SK-N-SH (cell line): ENCODE measurements around the gene SNX6. TPM values are rescaled to one million over a fixed set of nuclear protein-coding genes. Genes with fewer than 3 reads are reported as not detected.

Experiments used
- CTCF ChIA-PET: fragments of 300-600, 350-600 bp; formaldehyde crosslinking; extraction: SDS; loops from one replicate; lab custom pipeline; 2021; lab: Yijun Ruan, JAX
- POLR2A ChIA-PET: fragments of 350-600 bp; sonication (Branson Sonifier 250); formaldehyde crosslinking; extraction: SDS; loops from one replicate; lab custom pipeline; 2020; ENCODE audit warnings: antibody characterized with exemption, inconsistent platforms; lab: Yijun Ruan, JAX
- DNase-seq: peaks from one replicate; pipeline ENCODE4 v3.0.0; 2012
- H2AFZ ChIP-seq: fragments of 200-600 bp; sonication (generic); 2 replicates; pipeline ENCODE4 v1.8.1; 2016; ENCODE audit warnings: antibody characterized with exemption, mild to moderate bottlenecking, low read depth
- H3F3A ChIP-seq: fragments of 200-600 bp; sonication (generic); replicated peaks from 2 replicates; pipeline ENCODE3; 2016; ENCODE audit warnings: antibody characterized with exemption, mild to moderate bottlenecking; ENCODE audit not compliant: insufficient read depth
- H3K27ac ChIP-seq, 2 experiments: fragments of 200-500 bp in 1 of 2; fragments of 200-600 bp in 1 of 2; sonication (Bioruptor generic) in 1 of 2; sonication (generic), shearing (Covaris generic) in 1 of 2; 2 replicates each; pipeline versions ENCODE4 v1.5.1 to v1.6.1; 2014 to 2016; ENCODE audit warnings: low read depth in 2 of 2, inconsistent platforms in 1 of 2, low read length in 1 of 2, mild to moderate bottlenecking in 1 of 2, mixed read lengths in 1 of 2
- H3K27me3 ChIP-seq: fragments of 200-600 bp; sonication (generic), shearing (Covaris generic); 2 replicates; pipeline ENCODE4 v1.6.1; 2016; ENCODE audit warnings: mixed run types; ENCODE audit not compliant: insufficient read depth
- H3K36me3 ChIP-seq, 2 experiments: fragments of 200-500 bp in 1 of 2; fragments of 200-600 bp in 1 of 2; sonication (Bioruptor generic) in 1 of 2; sonication (generic) in 1 of 2; replicated peaks in 1 of 2; 2 replicates each; pipeline versions ENCODE3 to v1.5.1; 2014 to 2016; ENCODE audit warnings: low read length in 1 of 2, mild to moderate bottlenecking in 1 of 2; ENCODE audit not compliant: insufficient read depth in 2 of 2, control insufficient read depth in 1 of 2
- H3K4me1 ChIP-seq, 2 experiments: fragments of 200-500 bp in 1 of 2; fragments of 200-600 bp in 1 of 2; sonication (Bioruptor generic) in 1 of 2; sonication (generic), shearing (Covaris generic) in 1 of 2; 2 replicates each; pipeline versions ENCODE4 v1.5.1 to v1.6.1; 2014 to 2016; ENCODE audit warnings: low read depth in 1 of 2, low read length in 1 of 2, mixed run types in 1 of 2; ENCODE audit not compliant: insufficient read depth in 2 of 2, control insufficient read depth in 1 of 2
- H3K4me2 ChIP-seq: fragments of 200-600 bp; sonication (generic), shearing (Covaris generic); 2 replicates; pipeline ENCODE4 v1.6.1; 2017; ENCODE audit warnings: mixed run types
- H3K4me3 ChIP-seq, 2 experiments: fragments of 200-500 bp in 1 of 2; fragments of 200-600 bp in 1 of 2; sonication (Bioruptor generic) in 1 of 2; sonication (generic), shearing (Covaris generic) in 1 of 2; 2 replicates each; pipeline versions ENCODE4 v1.5.1 to v1.8.1; 2014 to 2016; ENCODE audit warnings: low read depth in 2 of 2, inconsistent platforms in 1 of 2, low read length in 1 of 2, mild to moderate bottlenecking in 1 of 2, mixed read lengths in 1 of 2, moderate library complexity in 1 of 2
- H3K79me2 ChIP-seq: fragments of 200-600 bp; sonication (generic); 2 replicates; pipeline ENCODE4 v1.8.1; 2017; ENCODE audit warnings: mild to moderate bottlenecking; ENCODE audit not compliant: insufficient read depth
- H3K9ac ChIP-seq: fragments of 200-600 bp; sonication (generic); 2 replicates; pipeline ENCODE4 v1.6.1; 2017; ENCODE audit warnings: mixed run types
- H3K9me2 ChIP-seq: fragments of 200-600 bp; sonication (generic); 2 replicates; pipeline ENCODE4 v1.6.1; 2017; ENCODE audit warnings: mixed run types
- H3K9me3 ChIP-seq: fragments of 200-600 bp; sonication (generic); 2 replicates; pipeline ENCODE4 v1.6.1; 2017; ENCODE audit warnings: mixed run types, mild to moderate bottlenecking, moderate library complexity
- H4K20me1 ChIP-seq: fragments of 200-600 bp; sonication (generic); 2 replicates; pipeline ENCODE4 v1.6.1; 2017; ENCODE audit warnings: mild to moderate bottlenecking, mixed run types; ENCODE audit not compliant: insufficient read depth
- ELF1 ChIP-seq: IDR thresholded peaks from 2 replicates; pipeline ENCODE4 v1.4.0; 2012
- EP300 ChIP-seq, 2 experiments: IDR thresholded peaks; 2 replicates each; pipeline versions ENCODE4 v1.4.0 to v1.6.1; 2012; ENCODE audit warnings: borderline replicate concordance in 1 of 2, low read depth in 1 of 2, low read length in 1 of 2
- EZH2phosphoT487 ChIP-seq: fragments of 200-600 bp; sonication (generic); IDR thresholded peaks from 2 replicates; pipeline ENCODE4 v1.6.1; 2017; ENCODE audit warnings: low read depth, mixed run types, mild to moderate bottlenecking, antibody characterized with exemption, moderate library complexity, borderline replicate concordance
- FOSL2 ChIP-seq: IDR thresholded peaks from 2 replicates; pipeline ENCODE4 v1.4.0; 2012; ENCODE audit warnings: low read depth, mild to moderate bottlenecking, moderate library complexity, borderline replicate concordance
- GABPA ChIP-seq: IDR thresholded peaks from 2 replicates; pipeline ENCODE4 v1.4.0; 2012; ENCODE audit warnings: low read depth, mild to moderate bottlenecking
- GATA2 ChIP-seq: sonication (generic); formaldehyde crosslinking; IDR thresholded peaks from 2 replicates; pipeline ENCODE4 v1.5.0; 2020; ENCODE audit warnings: mild to moderate bottlenecking, missing genetic modification reagents
- JUND ChIP-seq: IDR thresholded peaks from 2 replicates; pipeline ENCODE4 v1.4.0; 2012
- MAX ChIP-seq: IDR thresholded peaks from 2 replicates; pipeline ENCODE4 v1.4.0; 2012; ENCODE audit warnings: low read depth
- MEF2A ChIP-seq: IDR thresholded peaks from 2 replicates; pipeline ENCODE4 v1.4.0; 2012; ENCODE audit warnings: low read depth, borderline replicate concordance
- NFIC ChIP-seq: IDR thresholded peaks from 2 replicates; pipeline ENCODE4 v1.4.0; 2012; ENCODE audit warnings: borderline replicate concordance
- POLR2AphosphoS5 ChIP-seq: IDR thresholded peaks from 2 replicates; pipeline ENCODE4 v1.6.1; 2012; ENCODE audit warnings: low read depth, low read length
- REST ChIP-seq: IDR thresholded peaks from 2 replicates; pipeline ENCODE4 v1.6.1; 2012; ENCODE audit warnings: mild to moderate bottlenecking, low read depth, low read length, moderate library complexity
- RFX5 ChIP-seq: IDR thresholded peaks from 2 replicates; pipeline ENCODE4 v1.6.1; 2012; ENCODE audit warnings: mild to moderate bottlenecking, improper control_type of control experiment, low read length
- SIN3A ChIP-seq: IDR thresholded peaks from 2 replicates; pipeline ENCODE4 v1.6.1; 2012; ENCODE audit warnings: low read depth, mild to moderate bottlenecking, low read length, moderate library complexity, borderline replicate concordance
- TCF12 ChIP-seq: IDR thresholded peaks from 2 replicates; pipeline ENCODE4 v1.4.0; 2012
- TEAD4 ChIP-seq: IDR thresholded peaks from 2 replicates; pipeline ENCODE4 v1.4.0; 2012; ENCODE audit warnings: mild to moderate bottlenecking, borderline replicate concordance; ENCODE audit not compliant: insufficient read depth
- USF1 ChIP-seq: IDR thresholded peaks from 2 replicates; pipeline ENCODE4 v1.4.0; 2012; ENCODE audit warnings: low read depth, borderline replicate concordance
- YY1 ChIP-seq: IDR thresholded peaks from 2 replicates; pipeline ENCODE4 v1.4.0; 2012; ENCODE audit warnings: low read depth, mild to moderate bottlenecking
- ZBTB33 ChIP-seq: IDR thresholded peaks from 2 replicates; pipeline ENCODE4 v1.4.0; 2012; ENCODE audit warnings: low read depth, borderline replicate concordance
- WGBS: methylation state at CpG from one replicate; pipeline ENCODE4 v1.1.6; 2017; ENCODE audit warnings: low lambda C conversion rate; 5-methylcytosine and 5-hydroxymethylcytosine counted together
- polyA plus RNA-seq, 3 experiments: library from polyadenylated mRNA; depleted of rRNA; stranded (reverse); fragments of >200 nt; gene quantifications; 2 replicates each; pipeline ENCODE4 v1.2.3, GENCODE V29; 2012
- TF ChIP-seq, protein P1 (sequence below): fragments of 150-350 bp; IDR thresholded peaks from 2 replicates; pipeline ENCODE4 v1.6.1; 2017; ENCODE audit warnings: antibody characterized with exemption, low read length, low read depth, borderline replicate concordance
- TF ChIP-seq, protein P2 (sequence below): IDR thresholded peaks from 2 replicates; pipeline ENCODE4; 2012

SNX6 gene
- polyA plus RNA-seq, 1 of the 3 experiments (the other 2 are of a cell fraction), result 33.1 TPM

GRCh38 chr14:34665785-34666435 lies 36.0 kb upstream of the SNX6 start:
- DNase-seq, result no peak
- Histone ChIP-seq H3K9ac (peak overlapping the region; percentile 26; the same call in 1 of the 2 replicates), H3K9me2 (no peaks in the 10 kb centered on the region), H3K27me3 (no peaks in the 10 kb centered on the region), H3K4me2 (peak overlapping the region; percentile 5; the same call in 1 of the 2 replicates), H2AFZ (peak overlapping the region; percentile 73), H3F3A (peaks cover 15% of the 10 kb centered on the region), H3K27ac (peak overlapping the region; percentile 68 to 87; a peak in 3 of 4 replicates), H3K4me3 (no peak overlapping the region), H3K79me2 (no peaks in the 10 kb centered on the region), H3K36me3 (no peaks in the 10 kb centered on the region), H3K9me3 (no peaks in the 10 kb centered on the region), H3K4me1 (peaks cover 0 to 19% of the 10 kb centered on the region in 2 experiments; a peak in 3 of 4 replicates), H4K20me1 (no peaks in the 10 kb centered on the region)
- ChIA-PET POLR2A (no interaction called here), CTCF (no interaction called here)
- TF ChIP-seq TEAD4, result peak; percentile 74
- no peak for TF ChIP-seq USF1
- TF ChIP-seq GABPA, result peak; percentile 25; the same call in 1 of the 2 replicates
- 0 out of 2 replicates have a peak, but pooled peaks have one; percentile 26 for TF ChIP-seq SIN3A
- TF ChIP-seq EP300 (IDR thresholded peaks at IDR 0.05; ENCODE audit: borderline replicate concordance in 1 of 2, low read depth in 1 of 2, low read length in 1 of 2), result peak in 1 of 2 experiments; percentile 63; a peak in 1 of 4 replicates
- TF ChIP-seq TCF12, result peak; percentile 83
- TF ChIP-seq, protein P1, sequence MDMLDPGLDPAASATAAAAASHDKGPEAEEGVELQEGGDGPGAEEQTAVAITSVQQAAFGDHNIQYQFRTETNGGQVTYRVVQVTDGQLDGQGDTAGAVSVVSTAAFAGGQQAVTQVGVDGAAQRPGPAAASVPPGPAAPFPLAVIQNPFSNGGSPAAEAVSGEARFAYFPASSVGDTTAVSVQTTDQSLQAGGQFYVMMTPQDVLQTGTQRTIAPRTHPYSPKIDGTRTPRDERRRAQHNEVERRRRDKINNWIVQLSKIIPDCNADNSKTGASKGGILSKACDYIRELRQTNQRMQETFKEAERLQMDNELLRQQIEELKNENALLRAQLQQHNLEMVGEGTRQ, result no peak
- 0 out of 2 replicates have a peak, but pooled peaks have one; percentile 55 for TF ChIP-seq MAX
- peak; percentile 92 for TF ChIP-seq NFIC
- peak; percentile 16; the same call in 1 of the 2 replicates for TF ChIP-seq MEF2A
- TF ChIP-seq GATA2 (CRISPR knock-in tag), result no peak
- TF ChIP-seq ELF1, result 0 out of 2 replicates have a peak, but pooled peaks have one; percentile 8
- TF ChIP-seq YY1, result no peak
- TF ChIP-seq JUND, result peak; percentile 84
- no peak for TF ChIP-seq ZBTB33
- TF ChIP-seq EZH2phosphoT487, result no peak
- no peak for TF ChIP-seq REST
- TF ChIP-seq, protein P2, sequence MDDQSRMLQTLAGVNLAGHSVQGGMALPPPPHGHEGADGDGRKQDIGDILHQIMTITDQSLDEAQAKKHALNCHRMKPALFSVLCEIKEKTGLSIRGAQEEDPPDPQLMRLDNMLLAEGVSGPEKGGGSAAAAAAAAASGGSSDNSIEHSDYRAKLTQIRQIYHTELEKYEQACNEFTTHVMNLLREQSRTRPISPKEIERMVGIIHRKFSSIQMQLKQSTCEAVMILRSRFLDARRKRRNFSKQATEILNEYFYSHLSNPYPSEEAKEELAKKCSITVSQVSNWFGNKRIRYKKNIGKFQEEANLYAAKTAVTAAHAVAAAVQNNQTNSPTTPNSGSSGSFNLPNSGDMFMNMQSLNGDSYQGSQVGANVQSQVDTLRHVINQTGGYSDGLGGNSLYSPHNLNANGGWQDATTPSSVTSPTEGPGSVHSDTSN, result peak; percentile 72
- TF ChIP-seq RFX5, result no peak
- no peak; the same call in 1 of the 2 replicates for TF ChIP-seq POLR2AphosphoS5
- TF ChIP-seq FOSL2, result peak; percentile 72; the same call in 1 of the 2 replicates
- 3% methylated on average over 2 of the region's 2 CpGs for WGBS
